ENCODE measurements around the gene RGS7.

GRCh38 chr1:241396747-241397681 is 40.0 kb upstream of the RGS7 start:
- TF ChIP-seq POLR2A (IDR thresholded peaks at IDR 0.05), result no peak
- TF ChIP-seq CTCF (IDR thresholded peaks at IDR 0.05), result no peak

Data from thyroid gland (tissue), 4 donors.